Limb (tissue), 2 donors: Measurements from ENCODE around the gene DHRS2.
"Not testable (repeated sequence)": the region's sequence is repeated elsewhere in the genome, so short reads cannot be mapped to it uniquely, and the experiment has no call there.

Experiments used
- DNase-seq, 2 donors: peaks; one replicate each; pipeline ENCODE4 v3.0.0-alpha.2; 2016; ENCODE audit errors: extremely low spot score in 2 of 2

Gene DHRS2

DNA sequence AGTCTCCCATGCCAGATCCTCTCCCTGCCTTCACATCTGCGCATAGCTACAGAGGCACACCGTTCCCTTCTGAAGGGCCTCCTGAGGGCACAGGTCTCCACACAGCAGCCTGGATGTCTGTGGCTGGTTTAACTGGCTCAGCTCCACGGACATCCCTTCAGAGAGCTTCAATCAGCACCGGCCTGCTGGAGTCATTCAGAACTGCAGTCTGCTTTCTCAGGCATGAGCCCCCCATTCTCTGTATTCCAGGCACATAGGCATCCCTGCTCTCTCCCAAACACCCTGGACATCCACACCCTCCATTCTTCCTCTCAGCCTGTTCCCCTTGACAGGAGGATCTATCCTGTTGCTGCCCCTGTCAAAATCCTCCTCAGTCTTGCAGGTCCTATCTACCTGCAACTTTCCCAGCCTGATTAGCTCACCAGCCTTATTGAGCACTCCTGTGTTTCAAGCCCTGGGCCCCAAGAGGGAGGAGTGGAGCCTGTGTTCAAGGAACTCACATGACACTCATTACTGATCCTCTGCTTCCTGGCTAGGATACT lies 2.9 kb upstream of the DHRS2 start:
- DNase-seq: no peak

DNA sequence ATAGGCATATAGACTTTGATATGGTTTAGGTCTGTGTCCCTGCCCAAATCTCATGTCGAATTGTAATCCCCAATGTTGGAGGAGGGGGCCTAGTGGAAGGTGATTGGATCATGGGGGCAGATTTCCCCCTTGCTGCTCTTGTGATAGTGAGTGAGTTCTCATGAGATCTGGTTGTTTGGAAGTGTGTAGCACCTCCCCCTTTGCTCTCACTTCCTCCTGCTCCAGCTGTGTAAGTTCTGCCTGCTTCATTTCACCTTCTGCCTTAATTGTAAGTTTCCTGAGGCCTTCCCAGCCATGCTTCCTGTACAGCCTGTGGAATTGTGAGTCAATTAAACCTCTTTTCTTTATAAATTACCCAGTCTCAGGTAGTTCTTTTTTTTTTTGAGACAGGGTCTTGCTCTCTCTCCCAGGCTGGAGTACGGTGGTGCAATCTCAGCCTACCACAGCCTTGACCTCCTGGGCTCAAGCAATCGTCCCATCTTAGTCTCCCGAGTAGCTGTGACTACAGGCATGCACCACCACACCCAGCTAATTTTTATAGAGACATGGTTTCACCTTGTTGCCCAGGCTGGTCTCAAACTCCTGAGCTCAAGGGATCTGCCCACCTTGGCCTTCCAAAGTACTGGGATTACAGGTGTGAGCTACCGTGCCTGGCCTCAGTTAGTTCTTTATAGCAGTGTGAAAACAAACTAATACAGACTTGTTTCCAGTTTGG lies 1.3 kb upstream of the DHRS2 start:
- not testable (repeated sequence) for DNase-seq

DNA sequence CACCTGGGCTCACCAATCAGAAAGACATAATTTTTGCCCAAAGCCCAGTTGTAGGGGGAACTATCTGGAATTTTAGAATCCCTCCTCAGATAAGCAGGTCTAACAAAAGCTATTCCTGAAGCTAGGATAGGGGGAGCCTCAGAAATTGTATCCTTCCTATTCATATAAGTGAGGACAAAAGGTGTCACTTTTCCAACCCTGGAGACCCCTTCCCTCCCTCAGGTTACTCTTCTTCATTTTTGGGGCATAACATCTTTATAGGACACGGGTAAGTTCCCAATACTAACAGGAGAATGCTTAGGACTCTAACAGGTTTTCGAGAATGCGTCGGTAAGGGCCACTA lies 1.1 kb downstream of the DHRS2 start:
- DNase-seq: not testable (repeated sequence)

DNA sequence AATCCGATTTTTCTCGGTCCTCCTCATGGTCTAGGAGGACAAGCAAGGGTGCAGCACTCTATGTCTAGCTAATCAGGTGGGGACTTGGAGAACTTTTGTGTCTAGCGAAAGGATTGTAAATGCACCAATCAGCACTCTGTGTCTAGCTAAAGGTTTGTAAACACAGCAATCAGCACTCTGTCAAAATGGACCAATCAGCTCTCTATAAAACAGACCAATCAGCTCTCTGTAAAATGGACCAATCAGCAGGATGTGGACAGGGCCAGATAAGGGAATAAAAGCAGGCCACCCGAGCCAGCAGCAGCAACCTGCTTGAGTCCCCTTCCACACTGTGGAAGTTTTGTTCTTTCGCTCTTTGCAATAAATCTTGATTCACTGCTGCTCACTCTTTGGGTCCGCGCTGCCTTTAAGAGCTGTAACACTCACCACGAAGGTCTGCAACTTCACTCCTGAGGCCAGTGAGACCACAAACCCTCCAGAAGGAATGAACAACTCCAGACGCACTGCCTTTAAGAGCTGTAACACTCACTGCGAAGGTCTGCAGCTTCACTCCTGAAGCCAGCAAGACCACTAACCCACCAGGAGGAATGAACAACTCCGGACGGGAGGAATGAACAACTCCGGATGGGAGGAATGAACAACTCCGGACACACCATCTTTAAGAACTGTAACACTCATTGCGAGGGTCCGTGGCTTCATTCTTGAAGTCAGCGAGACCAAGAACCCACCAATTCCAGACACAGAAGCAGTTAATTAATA lies 1.7 kb downstream of the DHRS2 start:
- not testable (repeated sequence) for DNase-seq

DNA sequence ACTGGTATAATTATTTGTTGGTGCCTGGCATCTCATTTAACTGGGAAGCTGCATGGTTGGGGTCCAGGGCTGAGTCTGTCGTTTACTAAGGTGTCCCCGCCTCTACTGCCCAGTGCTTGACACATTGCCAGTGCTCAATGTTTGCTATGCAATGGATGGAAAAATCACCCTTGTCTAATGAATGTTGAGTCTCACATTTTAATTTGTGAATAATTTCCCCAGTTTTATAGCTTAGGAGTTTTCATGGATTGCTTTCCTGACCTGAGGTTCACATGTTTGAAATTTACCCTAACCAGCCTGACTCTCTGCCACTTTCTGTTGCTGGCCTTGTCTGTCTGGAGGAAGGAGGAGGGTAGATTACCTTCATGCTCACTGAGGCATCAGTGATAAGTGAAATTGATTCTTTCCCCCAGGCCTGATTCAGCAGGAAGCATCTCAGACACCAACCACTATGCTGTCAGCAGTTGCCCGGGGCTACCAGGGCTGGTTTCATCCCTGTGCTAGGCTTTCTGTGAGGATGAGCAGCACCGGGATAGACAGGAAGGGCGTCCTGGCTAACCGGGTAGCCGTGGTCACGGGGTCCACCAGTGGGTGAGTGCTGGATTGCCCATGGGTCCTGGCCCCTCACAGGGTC lies 2.4 kb downstream of the DHRS2 start:
- no peak for DNase-seq

DNA sequence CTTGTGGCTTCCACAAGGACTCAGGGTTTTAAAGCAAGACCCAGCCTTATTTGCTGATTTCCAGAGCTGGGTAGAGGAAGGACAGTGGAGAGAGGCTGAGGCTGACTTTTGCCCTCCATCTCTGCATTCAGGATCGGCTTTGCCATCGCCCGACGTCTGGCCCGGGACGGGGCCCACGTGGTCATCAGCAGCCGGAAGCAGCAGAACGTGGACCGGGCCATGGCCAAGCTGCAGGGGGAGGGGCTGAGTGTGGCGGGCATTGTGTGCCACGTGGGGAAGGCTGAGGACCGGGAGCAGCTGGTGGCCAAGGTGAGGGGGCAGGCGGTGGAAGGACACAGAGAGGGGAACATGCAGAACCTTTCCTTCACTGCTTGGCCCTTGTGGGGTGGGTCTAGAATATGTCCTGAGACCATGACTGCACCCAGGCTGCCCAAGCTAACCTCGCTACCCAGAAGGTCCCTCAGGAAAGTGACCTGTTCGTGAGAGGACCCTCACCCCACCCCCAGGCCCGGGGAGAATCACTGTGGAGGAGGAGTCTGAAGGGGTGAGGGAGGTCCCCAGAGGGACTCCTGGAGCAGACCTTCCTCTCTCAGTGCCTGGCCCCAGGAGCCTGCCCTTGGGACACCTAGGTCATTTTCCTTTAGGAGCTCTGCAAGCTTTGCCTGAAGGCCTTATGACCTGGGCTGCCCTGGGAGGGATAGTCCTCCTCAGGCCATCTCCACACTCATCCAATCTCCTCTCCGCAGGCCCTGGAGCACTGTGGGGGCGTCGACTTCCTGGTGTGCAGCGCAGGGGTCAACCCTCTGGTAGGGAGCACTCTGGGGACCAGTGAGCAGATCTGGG lies 3.1 kb downstream of the DHRS2 start:
- no peak for DNase-seq

DNA sequence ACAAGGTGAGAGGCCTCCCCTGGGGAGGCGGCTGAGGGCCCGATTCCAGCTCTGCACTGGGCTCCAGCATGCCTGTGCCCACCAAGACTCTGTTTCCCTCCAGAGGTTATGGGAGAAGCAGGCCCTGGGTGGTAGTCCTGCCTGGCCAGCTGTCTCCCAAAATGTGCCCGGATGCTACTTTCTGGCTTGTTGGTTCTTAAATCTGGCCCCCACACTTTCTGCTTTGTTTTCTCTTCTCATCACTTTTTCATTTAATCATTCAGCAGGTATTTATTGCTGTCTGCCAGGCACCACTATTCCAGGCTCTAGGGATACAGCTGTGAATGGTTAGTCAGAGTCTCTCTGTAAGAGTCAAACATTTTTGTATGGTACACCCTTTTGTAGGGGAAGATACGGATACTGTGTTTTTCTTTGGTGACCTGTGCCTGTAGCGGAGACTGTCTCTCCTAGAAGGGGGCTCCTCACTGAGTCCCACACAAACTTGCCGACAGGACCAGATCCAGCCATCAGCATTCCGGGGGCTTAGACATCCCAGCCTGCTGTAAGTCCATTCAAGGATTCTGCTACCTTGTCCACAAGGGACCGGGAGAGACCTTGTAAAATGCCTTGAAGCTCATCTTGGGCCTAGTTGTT lies 3.8 kb downstream of the DHRS2 start:
- DNase-seq: no peak

DNA sequence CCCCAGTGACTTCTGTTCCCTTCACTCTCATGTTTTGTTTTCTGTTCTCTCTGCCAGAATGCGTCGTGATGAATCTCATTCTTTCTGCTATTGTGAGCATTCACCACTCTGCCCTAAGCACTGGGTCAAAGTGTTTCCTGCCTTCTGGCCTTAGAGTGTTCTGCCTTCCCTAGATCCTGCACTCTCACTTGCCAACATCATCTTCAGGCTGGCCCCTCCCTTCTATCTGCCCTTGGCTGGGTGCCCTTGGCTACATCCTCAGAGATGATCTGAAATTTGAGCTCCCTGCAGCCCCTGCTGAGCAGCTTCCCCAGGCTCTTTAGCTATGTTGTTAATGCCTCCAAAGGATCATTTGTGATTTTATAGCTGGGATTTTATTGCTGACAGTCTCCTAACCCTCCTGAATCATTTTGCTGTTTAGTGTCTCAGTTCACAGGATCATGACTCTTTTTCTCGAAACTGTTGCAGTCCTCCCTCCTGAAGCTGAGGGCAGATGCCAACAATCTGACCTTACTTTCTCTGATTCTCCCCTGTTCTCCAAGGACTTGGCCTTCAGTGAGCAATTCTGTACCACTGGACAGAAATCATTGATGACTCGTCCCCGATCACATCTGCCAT lies 4.5 kb downstream of the DHRS2 start:
- peak; percentile 58 to 69 for DNase-seq

DNA sequence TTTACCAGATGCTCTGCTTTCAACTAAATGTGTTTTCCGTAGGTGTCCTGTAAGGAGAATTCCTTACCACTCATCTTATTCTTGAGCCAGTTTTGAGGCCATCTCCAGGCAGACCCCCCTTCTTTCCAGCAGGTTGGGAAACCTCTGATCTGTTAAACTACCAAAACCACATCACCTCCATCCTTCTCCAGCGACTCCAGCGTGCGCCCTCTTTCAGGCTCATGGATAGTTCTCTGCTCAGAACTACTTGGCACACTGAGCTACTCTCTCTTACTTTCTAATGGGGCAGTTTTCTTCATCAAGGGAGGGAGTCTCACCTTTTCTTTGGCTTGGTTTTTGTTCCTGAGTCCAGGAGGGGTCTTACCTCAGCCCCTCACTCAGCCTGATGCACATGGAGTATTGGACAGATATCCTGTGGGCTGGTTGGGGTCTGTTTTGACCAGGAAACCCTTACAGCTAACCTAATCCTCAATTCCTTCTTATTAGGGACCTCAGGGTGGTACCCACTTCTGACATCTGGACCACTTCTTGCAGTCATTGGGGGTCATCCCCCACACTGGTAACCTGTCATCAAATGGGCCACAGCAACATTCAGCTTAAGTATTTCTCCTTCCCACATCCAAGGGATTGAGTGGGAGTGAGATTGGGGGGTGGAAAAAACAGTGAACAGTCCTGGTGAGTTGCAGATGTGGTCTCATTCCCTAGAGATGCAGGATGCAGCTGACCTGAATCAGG lies 5.2 kb downstream of the DHRS2 start:
- DNase-seq: no peak

DNA sequence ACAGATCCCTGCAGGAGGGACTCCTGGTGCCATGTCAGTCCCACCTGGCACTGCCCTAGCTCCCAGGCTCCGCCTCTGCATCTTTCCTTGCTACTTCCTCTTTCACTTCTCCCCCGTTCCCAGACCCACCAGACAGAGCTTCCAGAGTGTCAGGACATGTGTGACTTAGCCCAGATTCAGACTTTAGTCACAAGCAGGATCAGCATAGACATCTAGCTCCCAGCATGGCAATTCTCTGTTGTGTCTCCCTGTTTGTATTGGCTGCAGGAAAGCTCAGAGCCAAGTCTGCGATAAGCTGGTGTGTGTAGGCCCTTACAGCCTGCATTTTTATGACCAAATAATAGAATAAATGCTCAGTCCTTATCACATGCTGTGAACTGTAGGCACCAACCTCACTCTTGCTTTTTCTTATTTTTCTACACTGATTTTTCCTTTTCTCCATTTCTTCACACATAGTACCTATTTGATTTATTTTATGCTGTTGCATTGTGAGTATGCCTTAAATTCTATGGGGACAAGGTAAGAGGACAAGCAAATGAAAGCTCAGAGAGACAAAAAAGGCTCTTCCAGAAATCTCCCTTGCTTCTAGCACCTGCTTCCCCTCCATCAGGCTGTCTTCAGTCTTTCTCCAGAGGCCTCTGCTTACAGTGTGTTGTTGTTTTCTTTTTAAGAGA lies 5.9 kb downstream of the DHRS2 start:
- DNase-seq: no peak

DNA sequence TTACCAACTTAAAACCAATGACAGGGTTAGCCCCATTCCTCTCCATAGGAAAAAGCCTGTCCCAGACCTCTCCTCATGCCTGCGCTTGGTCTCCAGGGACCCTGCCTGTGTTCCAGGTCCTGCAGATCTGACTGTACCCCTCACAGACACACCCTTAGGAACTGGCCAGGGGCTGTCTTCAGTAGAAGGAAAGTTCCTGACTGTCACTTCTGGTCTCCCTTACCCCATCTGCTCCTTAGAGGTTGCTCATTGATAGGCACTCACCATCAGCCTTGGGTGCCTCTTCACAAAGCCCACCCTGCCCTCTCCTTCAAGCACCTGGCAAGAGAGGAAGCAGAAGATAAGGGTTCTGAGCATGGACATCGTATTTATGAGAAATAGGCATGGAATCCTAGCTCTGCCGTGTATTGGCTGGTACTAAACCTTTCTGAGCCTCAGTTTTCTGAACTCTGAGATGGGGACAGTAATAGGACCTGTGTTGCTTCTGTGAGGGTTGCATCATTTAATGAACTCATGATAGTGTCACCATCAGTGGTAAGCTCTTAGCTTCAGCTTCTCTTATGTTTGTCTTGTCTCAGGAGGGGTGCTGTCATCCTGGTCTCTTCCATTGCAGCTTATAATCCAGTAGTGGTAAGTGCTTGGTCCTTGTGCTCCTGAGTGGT lies 7.5 kb downstream of the DHRS2 start:
- DNase-seq: no peak

DNA sequence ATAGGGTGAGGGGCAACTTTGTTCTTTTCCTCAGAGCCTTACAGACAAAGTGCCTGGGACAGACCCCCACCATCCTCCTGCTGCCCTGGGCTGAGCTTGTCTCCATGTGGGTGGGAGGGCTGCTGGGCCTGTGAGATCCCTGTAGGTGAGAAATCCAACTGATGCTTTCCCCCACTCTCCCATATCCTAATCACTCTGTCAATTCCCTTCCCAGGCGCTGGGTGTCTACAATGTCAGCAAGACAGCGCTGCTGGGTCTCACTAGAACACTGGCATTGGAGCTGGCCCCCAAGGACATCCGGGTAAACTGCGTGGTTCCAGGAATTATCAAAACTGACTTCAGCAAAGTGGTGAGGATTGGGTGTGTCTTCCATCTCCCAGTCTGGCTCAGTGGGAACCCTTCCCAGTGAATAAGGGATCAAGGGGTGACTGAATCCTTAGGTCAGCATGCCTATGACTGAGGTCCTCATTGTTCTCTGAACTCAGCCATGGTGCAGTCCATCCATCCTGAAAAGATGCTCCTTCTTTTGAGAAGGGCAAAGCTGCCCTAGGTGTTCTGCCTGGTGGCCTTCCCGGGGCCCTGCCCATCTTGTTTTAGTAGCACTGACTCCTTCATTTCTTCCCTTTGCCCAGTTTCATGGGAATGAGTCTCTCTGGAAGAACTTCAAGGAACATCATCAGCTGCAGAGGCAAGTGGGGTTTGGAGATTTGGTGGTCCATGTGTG lies 8.2 kb downstream of the DHRS2 start:
- DNase-seq: no peak

DNA sequence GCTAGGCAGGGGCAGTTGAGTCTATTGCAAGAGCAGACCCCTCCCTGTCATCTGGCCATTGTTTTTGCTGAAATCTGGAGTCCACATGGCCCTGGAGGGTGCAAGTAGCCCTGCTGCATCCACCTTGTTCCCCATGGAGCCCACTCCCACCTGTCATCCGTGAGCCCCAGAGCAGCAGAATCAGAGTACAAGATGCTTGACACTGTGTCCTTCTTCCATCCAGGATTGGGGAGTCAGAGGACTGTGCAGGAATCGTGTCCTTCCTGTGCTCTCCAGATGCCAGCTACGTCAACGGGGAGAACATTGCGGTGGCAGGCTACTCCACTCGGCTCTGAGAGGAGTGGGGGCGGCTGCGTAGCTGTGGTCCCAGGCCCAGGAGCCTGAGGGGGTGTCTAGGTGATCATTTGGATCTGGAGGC lies 8.8 kb downstream of the DHRS2 start:
- no peak for DNase-seq

DNA sequence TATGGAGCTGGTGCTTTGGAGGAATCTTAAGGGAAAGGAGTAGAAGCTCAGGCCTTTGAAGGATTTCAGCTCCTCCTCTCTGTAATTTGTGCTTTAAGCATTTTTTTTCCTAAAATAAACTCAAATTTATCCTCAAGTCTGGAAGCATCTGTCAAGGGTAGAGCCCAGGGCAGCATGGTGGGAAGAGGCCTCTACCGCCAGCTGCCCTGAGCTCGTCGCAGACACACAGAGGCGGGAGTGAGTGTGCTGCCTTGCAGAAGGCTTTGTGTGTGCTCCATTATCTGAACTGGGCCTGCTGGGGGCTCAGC lies 9.3 kb downstream of the DHRS2 start:
- no peak for DNase-seq

DNA sequence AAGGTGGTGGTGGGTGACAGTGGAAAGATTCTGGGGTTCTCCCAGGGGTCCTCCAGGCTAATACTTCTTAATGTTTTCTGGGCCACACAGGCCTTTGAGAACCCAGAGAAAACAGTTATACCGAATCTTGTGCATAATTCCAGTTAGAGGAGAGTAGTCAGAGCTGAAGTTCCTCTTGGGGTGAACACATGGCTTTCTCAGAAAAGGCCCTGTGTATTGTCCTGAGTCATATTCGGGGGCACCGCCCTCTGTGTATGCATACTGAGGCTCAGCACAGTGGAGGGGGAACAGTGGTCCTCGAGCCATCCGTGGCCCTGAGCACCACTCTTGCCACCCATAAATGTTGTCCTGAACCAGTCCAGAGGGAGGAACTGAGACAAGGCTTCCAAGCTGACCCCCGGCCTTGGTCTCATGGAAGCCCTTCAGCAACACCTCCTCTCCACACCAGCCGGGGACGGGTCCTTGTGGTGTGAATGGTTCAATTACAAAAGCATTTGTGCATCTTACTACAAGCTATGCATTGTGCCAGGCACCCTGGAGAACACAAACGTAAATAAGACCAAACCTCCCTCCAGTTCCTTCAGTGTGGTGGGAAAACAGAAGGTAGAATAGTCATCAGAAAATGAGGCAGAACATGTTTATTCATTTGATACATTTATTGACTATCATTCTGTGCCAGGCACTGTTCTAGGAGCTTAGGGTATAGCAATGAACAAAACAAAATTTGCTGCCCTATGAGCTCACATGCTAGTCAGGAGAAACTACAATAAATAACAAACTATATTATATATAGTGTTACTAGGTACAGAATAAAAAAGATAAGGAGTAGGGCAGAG lies 9.9 kb downstream of the DHRS2 start:
- no peak for DNase-seq

DNA sequence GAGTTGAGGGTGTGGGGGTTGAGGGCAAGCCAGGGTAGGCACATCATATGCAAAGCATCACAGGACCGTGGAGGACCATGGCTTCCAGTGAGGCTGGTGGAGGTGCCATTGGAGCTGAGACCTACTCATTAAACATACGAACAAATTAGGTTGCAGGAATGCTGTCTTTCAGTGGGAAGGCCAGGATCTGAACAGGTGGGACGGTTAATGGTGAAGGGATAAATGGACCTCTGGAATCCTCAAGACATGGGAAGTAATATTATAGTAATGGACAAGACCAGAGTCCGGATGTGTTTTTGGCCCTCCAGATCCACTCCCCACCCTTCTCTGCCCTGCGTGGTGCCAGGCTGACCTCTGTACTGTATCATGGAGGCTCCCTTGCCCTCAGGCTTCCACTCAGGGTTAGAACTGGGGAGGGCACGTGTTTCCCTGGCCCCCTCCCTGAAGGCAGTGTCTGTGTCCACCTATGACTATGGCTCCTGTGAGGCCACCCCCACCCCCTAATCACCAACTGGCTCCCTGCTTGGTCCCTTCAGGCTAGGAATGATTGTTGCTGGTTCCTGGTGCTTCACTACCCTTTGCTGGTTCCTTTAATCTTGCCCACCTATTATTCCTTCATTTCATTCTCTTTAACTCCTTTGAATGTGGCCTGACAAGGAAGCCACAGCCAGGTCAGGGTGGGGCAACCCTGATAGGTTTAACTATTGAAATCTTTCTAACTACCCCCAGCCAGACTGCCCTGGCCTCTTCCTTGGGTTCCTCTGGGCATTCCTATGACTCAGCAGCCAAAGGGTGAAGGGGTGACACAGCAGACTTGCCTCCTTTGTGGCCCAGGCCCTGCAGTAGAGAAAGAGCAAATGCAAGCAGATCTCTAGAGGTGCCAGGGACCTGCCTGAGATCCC lies 10.7 kb downstream of the DHRS2 start:
- DNase-seq: no peak
